GM19467 (cell line): Measurements from ENCODE around the gene SLC19A1.

Experiments
- ATAC-seq: cut with Tn5 transposase; IDR thresholded peaks from one replicate; pipeline ENCODE4 v1.9.1; 2021; ENCODE audit warnings: mild to moderate bottlenecking, moderate library complexity; ENCODE audit not compliant: unreplicated experiment

The SLC19A1 gene

DNA sequence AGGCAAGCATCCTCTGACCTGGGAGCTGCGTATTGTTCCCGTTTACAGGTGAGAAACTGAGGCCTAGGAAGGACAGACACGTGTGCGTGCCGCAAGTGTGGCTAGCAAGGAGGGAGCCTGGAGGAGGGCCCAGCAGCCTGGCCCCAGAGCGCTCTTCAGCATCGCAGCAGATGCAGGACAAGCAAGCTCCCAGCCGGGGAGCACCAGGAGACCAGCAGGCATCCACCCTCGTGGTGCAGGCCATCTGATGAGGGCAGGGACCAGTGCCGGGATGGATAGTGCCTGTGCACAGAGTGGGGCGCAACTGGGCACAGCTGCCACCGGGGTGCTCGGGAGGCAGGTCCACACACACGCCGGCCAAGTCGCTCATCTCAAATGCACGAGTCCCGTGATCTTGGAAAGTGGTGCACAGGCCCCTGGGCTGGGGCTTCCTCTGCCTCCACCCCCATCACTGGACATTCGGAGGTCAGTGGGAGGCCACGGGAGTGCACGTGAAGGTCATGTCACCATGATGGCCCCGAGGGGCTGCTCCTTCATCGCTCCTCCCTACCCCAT lies 82.2 kb downstream of the SLC19A1 start:
- no peak for ATAC-seq

DNA sequence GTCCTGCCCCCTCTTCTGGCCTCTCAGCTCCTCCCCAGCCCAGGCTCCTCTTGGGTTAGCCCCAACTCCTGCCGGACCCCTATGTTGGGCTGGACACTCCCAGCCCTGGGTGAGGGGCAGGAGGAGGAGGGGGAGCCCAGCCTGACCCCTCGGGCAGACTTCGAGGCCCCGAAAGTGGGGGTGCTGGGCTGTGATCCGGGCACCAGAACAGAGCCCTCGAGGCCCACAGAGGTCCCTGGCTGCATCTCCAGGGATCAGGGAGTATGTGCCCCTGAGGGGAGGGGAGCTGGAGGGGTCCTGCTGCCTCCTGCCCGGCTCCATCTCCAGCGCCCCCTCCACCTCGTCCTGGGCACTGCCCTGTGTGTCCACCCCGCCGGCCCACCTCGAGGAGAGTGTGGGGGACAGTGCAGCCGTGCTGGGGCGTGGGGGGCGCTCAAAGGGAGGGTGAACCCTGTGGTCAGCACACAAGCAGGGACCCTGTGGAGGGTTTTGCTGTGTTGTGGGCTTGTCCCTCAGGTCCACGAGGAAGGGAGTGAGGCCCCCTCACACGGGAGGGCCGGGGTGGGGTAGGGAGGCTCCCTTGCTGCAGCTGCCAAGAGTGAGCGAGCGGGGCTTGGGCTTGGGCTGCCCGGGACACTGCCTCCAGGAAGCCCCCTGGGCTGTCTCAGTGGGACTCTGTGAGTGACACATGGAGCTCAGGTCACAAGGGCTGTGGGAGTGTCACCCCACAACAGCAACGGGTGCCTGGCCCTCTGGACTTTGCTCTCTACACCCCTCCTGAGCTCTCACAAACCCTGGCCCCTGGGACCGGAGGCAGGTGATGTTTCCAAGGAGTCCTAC lies 82.8 kb downstream of the SLC19A1 start:
- ATAC-seq: no peak

DNA sequence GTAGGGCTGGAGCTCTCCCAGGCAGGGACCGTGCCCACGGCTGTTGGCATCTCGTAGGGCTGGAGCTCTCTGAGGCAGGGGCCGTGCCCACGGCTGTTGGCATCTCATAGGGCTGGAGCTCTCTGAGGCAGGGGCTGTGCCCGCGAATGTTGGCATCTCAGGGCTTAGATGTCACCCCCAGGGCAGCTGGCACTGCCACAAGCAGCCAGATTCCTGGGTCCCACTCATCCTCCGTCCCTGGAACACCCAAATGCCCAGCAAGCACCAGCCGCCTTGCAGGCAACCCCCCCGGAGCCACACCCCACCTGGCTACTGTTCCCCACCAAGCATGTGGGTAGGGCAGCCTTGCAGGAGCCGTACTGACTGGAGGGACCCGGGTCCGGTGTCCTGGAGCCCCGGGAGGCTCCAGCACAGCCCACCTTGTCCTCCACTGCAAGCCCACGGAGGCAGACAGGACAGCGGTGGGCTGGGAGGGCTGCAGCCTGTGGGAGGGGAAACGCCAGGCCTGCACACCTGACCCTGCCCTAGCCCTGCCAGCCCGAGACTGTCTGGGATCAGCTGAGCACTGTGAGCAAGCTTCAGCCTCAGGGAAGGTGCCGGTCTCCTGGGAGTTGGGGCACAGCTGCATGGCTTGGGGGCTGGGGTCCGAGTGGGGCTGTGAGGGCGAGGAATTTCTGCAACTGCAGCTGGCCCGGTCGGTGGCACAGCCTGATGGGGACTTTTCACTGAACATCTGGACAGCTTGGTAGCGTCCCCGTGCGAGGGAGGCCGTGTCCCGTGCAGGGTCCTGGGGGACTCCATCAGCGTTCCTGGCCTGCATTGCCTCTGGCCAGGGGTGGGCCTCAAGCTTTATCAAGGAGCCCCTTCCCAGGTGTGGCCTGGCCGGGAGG lies 83.7 kb downstream of the SLC19A1 start:
- ATAC-seq: no peak

- no peak for ATAC-seq
These were observed 84.4 kb downstream of the SLC19A1 start for GRCh38 chr21:45457832-45458172.

DNA sequence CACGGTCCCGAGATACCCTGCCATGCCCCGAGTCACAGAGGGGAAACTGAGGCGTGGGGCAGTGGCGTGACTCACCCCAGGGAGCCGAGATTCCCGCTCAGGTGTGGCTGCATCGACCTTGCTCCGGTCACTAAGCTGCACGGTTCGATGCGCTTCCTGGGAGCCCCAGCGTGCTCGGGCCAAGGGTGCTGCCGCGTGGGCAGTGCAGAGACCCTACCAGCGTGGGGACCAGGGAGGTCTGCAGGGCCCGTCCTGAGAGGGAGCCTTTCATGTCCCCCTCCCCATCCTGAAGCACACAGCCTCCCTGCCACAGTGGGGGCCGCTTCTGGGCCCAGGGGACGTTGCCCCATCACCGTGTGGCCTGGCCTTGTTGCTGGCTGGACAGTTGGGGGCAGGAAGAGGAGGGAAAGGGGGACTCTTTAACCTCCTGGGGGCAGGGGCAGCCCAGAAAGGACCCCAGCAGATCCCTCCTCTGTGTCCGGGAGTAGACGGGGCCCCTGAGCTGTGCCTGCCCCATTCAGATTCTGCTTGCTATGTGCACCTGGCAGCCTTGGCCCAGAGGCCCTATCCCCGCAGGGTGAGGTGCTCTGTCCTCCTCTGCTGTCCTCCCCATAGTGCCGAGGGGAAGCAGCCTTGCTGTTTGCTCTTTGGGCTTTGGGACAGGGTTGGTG lies 84.9 kb downstream of the SLC19A1 start:
- no peak for ATAC-seq

DNA sequence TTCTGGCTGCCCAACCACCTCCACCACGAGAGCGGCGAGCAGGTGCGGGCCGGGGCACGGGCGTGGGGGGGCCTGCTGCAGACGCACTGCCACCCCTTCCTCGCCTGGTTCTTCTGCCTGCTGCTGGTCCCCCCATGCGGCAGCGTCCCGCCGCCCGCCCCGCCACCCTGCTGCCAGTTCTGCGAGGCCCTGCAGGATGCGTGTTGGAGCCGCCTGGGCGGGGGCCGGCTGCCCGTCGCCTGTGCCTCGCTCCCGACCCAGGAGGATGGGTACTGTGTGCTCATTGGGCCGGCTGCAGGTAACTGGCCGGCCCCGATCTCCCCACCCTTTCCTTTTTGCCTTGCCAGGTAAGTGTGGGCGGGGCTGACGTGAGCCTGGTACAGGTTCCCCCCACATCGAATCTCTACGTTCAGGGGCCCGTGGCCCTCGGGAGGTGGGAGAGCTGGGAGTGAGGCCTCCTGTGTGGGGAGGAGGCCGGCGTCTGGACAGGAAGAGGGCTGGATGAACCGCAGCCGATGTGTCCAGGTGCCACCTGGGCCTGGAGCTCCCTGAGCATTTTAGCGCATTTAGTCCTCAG lies 85.6 kb downstream of the SLC19A1 start:
- no peak for ATAC-seq

DNA sequence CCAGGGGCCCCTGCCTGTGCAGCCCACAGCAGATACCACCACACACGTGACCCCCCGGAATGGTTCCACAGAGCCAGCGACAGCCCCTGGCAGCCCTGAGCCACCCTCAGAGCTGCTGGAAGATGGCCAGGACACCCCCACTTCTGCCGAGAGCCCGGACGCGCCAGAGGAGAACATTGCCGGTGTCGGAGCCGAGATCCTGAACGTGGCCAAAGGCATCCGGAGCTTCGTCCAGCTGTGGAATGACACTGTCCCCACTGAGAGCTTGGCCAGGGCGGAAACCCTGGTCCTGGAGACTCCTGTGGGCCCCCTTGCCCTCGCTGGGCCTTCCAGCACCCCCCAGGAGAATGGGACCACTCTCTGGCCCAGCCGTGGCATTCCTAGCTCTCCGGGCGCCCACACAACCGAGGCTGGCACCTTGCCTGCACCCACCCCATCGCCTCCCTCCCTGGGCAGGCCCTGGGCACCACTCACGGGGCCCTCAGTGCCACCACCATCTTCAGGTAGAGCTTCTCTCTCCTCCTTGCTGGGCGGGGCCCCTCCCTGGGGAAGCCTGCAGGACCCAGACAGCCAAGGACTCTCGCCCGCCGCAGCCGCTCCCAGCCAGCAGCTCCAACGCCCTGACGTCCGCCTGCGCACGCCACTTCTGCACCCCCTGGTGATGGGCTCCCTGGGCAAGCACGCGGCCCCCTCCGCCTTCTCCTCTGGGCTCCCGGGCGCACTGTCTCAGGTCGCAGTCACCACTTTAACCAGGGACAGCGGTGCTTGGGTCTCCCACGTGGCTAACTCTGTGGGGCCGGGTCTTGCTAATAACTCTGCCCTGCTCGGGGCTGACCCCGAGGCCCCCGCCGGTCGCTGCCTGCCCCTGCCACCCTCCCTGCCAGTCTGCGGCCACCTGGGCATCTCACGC lies 86.3 kb downstream of the SLC19A1 start:
- ATAC-seq: no peak

- no peak for ATAC-seq
These were observed 87.1 kb downstream of the SLC19A1 start for GRCh38 chr21:45454926-45455673.

GRCh38 chr21:45454060-45454925 lies 87.9 kb downstream of the SLC19A1 start:
- ATAC-seq: no peak

- no peak for ATAC-seq
These were observed 88.8 kb downstream of the SLC19A1 start for GRCh38 chr21:45453308-45453950.

GRCh38 chr21:45452696-45453307 lies 89.4 kb downstream of the SLC19A1 start:
- no peak for ATAC-seq

DNA sequence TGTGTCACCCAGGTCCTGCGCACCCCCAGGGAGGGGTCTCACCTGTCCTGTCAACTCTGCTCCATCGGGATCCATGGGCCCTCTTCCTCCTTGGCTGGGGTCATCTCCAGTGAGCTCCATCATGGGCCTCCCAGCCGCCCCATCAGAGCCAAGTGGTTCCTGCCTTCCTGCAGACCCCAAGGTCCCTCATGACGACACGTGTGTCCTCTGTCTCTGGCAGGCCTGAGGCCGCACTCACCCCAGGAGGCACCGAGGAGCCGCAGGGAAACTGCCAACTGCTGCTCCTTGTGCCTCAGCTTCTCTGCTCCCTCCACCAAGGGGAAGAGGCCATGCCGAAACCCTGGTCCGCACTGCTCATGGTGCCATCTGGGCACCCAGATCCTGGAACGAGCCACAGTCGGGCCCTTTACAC lies 90.5 kb downstream of the SLC19A1 start:
- ATAC-seq: no peak

- no peak for ATAC-seq
These were observed 91.0 kb downstream of the SLC19A1 start for GRCh38 chr21:45451091-45451740.

DNA sequence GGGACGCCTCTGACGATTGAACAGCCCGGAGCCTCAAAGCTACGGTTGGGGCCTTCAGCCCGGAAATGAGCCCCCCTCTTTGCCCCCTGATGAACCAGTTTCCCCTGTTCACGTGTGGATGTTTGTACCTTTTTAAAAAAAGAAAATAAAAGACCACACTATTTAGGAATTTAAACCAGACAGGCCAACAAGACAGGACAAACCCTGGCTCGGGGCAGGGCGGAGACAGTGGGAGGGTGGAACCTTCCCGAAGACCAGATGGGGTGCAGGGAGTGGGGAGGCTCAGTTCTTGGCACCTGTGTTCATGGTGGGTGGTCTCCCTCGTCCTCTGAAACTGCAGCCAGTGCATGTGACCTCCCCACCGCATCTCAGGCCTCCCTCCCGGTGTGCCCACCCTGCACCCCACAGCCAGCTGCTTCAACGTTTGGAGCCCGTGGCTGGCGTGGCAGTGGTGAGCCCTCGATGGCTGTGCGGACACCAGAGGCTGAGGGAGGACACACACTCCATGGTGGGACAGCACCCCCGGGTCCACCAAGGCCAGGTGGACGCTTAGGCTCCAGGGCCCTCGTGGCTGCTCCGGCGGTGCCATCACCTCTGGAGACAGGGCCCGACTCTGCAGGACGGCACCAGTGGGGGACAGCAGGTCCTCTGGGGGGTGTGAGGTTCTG lies 91.7 kb downstream of the SLC19A1 start:
- ATAC-seq: no peak

DNA sequence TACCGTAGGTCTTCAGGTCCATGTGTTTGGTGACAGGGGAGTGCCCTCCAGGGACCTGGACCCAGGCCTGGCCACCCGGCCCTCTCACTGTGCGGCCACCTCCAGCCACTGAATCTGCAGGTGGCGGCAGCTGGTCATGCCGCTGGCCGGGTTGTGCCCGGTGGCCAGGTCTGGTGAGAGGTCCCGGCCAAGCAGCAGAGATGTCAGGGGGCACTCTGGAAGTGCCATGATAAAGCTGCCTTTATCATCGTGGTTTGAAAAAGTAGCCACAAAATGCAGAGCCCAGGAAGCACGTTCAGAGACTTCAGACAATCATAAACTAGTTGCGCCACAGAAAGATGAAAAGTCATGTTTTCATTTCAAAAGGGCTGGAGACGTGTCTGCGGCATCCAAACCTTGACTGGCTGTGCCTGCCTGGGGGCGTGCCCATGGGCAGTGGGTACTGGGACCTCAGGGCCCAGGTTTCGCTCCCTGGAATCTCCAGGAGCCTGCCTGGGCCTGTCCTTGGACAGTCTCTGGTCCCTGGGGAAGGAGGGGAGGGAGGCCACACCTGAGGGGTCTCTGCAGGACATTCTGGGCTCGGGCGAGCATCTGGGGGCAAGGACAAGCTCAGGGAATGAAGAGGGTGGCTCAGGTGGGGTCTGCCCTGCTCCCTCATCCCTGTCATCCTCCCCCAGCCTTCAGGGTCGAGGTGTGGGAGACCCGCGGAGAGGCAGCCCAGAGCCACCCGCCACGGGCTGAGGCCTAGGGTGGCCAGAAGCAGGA lies 92.4 kb downstream of the SLC19A1 start:
- ATAC-seq: no peak
